HFFc6 (cell line): ENCODE measurements around the gene FBXL12. TPM values are rescaled to one million over a fixed set of nuclear protein-coding genes. Genes with fewer than 3 reads are reported as not detected.

Source experiments
- DNase-seq: peaks from one replicate; pipeline ENCODE4 v3.0.0-alpha.2; 2018
- H3K27ac Mint-ChIP-seq: 2 replicates; pipeline ENCODE4 v1.8.0; 2020; ENCODE audit warnings: mild to moderate bottlenecking, mixed read lengths
- H3K27me3 Mint-ChIP-seq: 2 replicates; pipeline ENCODE4 v1.8.0; 2021; ENCODE audit warnings: mild to moderate bottlenecking, moderate library complexity, mixed read lengths; ENCODE audit not compliant: insufficient read depth
- H3K36me3 Mint-ChIP-seq: 2 replicates; pipeline ENCODE4 v1.8.0; 2021; ENCODE audit warnings: low read depth, mixed read lengths
- H3K4me1 Mint-ChIP-seq: 2 replicates; pipeline ENCODE4 v1.8.0; 2020; ENCODE audit warnings: low read depth, mixed read lengths
- H3K4me3 Mint-ChIP-seq: 2 replicates; pipeline ENCODE4 v1.8.0; 2020; ENCODE audit warnings: mild to moderate bottlenecking, moderate library complexity, mixed read lengths
- H3K9me3 Mint-ChIP-seq: 2 replicates; pipeline ENCODE4 v1.8.0; 2020; ENCODE audit warnings: mild to moderate bottlenecking, mixed read lengths
- total RNA-seq, 6 experiments: library from RNA; stranded (reverse); fragmentation: NEBNext Ultra II Directional; extraction: Animal tissue kit (Norgen Biotek cat#: 25700); gene quantifications; 2 replicates in 1 of 6; 3 replicates in 5 of 6; pipeline ENCODE4 v1.2.3, GENCODE V29; 2021
- TF ChIP-seq, protein P1 (sequence below): fragments of 200-600 bp; sonication (generic); IDR thresholded peaks from 2 replicates; pipeline ENCODE4 v1.5.0; 2021; ENCODE audit warnings: antibody characterized with exemption, mild to moderate bottlenecking

Gene FBXL12
- total RNA-seq, 6 experiments from 2014 or later: 25.2 to 29.0 (median 27.2) TPM

DNA sequence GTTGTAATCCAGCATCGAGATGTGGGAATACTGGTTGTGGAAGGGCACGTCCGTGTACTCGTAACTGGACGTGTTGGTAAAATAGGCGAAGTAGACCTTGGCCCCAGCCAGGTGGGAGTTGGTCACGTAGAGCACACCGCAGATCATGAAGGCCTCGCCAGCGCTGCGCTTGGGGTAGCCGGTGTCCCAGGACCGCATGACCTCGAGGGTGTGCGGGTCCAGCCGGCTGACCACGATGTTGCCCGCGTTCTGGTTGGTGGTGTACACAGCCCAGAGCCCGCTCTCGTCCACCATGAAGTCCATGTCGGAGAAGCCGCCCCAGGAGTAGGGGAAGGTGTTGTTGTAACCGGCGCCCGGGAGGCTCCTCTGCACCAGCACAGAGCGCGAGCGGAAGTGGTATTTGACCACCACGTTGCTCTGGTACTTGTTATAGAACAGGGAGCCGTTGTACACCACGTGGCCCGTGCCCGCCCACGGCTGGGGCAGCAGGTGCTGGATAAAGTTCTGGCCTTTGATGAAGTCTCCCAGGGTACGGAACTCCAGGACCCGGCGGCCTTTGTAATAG is 35.5 kb upstream of the FBXL12 start:
- DNase-seq: no peak
- TF ChIP-seq, protein P1, sequence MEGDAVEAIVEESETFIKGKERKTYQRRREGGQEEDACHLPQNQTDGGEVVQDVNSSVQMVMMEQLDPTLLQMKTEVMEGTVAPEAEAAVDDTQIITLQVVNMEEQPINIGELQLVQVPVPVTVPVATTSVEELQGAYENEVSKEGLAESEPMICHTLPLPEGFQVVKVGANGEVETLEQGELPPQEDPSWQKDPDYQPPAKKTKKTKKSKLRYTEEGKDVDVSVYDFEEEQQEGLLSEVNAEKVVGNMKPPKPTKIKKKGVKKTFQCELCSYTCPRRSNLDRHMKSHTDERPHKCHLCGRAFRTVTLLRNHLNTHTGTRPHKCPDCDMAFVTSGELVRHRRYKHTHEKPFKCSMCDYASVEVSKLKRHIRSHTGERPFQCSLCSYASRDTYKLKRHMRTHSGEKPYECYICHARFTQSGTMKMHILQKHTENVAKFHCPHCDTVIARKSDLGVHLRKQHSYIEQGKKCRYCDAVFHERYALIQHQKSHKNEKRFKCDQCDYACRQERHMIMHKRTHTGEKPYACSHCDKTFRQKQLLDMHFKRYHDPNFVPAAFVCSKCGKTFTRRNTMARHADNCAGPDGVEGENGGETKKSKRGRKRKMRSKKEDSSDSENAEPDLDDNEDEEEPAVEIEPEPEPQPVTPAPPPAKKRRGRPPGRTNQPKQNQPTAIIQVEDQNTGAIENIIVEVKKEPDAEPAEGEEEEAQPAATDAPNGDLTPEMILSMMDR: no peak
- Mint-ChIP-seq H3K4me1 (peaks cover 10% of the 10 kb centered on the region), H3K27me3 (peaks cover 3% of the 10 kb centered on the region; the same call in 1 of the 2 replicates), H3K4me3 (no peak overlapping the region), H3K36me3 (peaks cover 15% of the 10 kb centered on the region), H3K9me3 (peaks cover 4% of the 10 kb centered on the region; the same call in 1 of the 2 replicates), H3K27ac (no peak overlapping the region)

DNA sequence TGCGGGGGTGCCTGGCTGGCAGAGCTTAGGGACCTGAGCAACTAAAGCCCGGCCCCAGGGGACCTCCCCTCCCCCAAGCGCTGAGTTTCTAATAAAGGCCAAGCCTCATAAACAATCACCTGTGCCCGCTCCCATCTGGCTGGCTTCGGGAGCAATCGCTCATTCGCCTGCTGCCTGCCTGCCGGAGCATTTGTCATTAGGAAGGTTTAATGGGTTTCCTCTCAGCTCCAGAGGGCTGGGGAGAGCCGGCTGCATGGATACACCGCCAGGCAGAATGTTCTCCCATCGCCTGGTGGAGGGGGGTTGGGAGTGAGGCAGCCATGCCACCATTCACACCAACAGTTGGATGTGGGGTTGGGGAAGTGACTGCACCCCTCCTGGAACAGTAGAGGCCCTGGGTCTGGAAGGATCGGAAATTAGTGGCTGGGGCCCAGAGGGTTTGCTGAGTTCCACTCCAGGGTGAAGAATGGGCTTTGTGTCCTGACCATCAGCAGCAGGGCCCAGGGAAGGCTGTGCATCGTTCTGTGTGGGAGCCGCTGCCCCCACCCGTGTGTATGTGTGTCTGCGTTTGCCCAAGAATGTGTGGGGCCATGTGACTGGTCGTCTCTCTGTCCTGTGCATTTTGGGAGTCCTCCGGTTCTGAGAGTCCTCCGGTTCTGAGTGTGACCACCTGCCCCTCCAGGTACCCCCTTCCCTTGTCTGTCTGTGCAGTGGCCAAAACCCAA is 31.5 kb upstream of the FBXL12 start:
- H3K9me3 Mint-ChIP-seq: peaks cover 4% of the 10 kb centered on the region; the same call in 1 of the 2 replicates
- DNase-seq: no peak
- peaks cover 15% of the 10 kb centered on the region for H3K36me3 Mint-ChIP-seq
- peaks cover 27% of the 10 kb centered on the region for H3K4me1 Mint-ChIP-seq
- TF ChIP-seq, protein P1: no peak
- no peak overlapping the region for H3K27ac Mint-ChIP-seq
- H3K4me3 Mint-ChIP-seq: no peak overlapping the region
- H3K27me3 Mint-ChIP-seq: peaks cover 2% of the 10 kb centered on the region; the same call in 1 of the 2 replicates

DNA sequence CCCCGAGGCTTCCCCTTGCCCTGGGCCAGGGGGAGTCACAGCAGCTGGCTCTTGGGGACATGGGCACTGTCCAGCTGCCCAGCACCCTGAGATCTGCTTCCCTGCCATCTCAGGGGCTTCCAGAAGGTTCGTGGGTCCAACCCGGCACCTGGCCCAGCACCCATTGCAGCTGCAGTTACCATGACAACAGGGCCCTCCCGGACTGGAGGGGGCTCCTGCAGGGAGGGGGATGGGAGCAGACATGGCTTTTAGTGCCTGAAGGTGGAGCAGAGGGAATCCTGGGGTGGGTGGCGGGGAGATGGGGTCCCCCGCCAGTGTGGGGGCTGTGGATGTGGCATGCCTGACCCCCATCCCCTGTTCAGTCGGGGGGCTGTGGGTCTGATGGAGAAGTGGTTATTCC is 30.9 kb upstream of the FBXL12 start:
- Mint-ChIP-seq H3K27me3 (peaks cover 2% of the 10 kb centered on the region; the same call in 1 of the 2 replicates), H3K36me3 (peaks cover 15% of the 10 kb centered on the region), H3K4me1 (peaks cover 27% of the 10 kb centered on the region), H3K9me3 (peaks cover 4% of the 10 kb centered on the region; the same call in 1 of the 2 replicates), H3K4me3 (no peak overlapping the region), H3K27ac (no peak overlapping the region)
- DNase-seq: no peak
- TF ChIP-seq, protein P1: no peak

GRCh38 chr19:9848762-9849161 is 29.9 kb upstream of the FBXL12 start:
- no peak overlapping the region for H3K27ac Mint-ChIP-seq
- DNase-seq: no peak
- no peak overlapping the region for H3K4me3 Mint-ChIP-seq
- peaks cover 1% of the 10 kb centered on the region; the same call in 1 of the 2 replicates for H3K9me3 Mint-ChIP-seq
- TF ChIP-seq, protein P1: no peak
- H3K4me1 Mint-ChIP-seq: peaks cover 27% of the 10 kb centered on the region
- peaks cover under 1% of the 10 kb centered on the region; the same call in 1 of the 2 replicates for H3K27me3 Mint-ChIP-seq
- peaks cover 13% of the 10 kb centered on the region for H3K36me3 Mint-ChIP-seq

- DNase-seq: no peak
- no peak overlapping the region for H3K4me3 Mint-ChIP-seq
- H3K4me1 Mint-ChIP-seq: peaks cover 24% of the 10 kb centered on the region
- no peaks in the 10 kb centered on the region; the same call in 1 of the 2 replicates for H3K27me3 Mint-ChIP-seq
- TF ChIP-seq, protein P1: peak; percentile 71
- no peaks in the 10 kb centered on the region for H3K9me3 Mint-ChIP-seq
- peaks cover 17% of the 10 kb centered on the region for H3K36me3 Mint-ChIP-seq
- no peak overlapping the region for H3K27ac Mint-ChIP-seq
These were observed 29.2 kb upstream of the FBXL12 start for GRCh38 chr19:9848060-9848459.
